GM19099 (cell line): ENCODE measurements around the gene ATP6V1B1.

Source experiments
- POLR2A ChIP-seq: IDR thresholded peaks from 3 replicates; pipeline ENCODE4 v1.6.1; 2011; ENCODE audit warnings: low read depth; ENCODE audit not compliant: insufficient read length; ENCODE audit errors: extremely low read depth

The ATP6V1B1 gene

DNA sequence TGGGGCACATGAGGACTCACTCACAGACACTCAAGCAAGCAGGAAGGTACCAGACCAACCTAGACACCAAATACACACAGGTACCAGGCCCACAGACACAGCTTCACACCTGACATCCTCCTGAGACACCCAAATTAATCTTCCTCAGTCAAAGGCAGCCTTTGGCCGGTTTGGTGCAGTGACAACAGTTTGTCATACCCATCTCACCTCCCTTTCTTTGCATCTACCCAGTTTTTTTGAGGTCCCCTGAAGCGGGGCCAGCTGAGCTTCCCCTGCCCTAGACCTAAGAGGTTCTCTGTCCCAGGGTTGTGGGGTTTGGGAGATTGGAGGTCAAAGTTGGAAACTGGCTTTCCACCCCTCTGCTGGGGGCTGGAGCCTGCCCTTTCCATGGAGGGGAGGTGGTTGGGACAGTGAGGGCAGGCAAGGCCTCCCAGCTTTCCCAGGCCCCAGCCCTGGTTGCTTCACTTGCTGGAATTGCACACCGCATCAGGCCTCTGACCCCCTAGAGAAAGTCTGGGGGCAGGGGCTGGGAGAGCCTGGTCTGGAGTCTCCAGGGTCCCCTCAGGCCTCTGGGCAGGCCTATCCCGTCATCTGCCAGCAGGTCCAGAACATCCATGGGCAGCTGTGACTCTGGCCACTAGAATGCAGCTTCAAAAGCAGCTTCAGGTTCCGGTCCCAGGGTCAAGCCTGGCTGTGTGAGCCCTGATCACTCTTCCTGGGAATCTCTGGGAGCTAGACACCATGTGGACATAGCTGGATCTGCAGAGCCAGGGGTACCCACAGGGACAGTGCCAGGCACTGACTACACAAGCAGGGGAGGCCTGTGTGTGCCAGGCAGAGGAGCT, 71.5 kb downstream of the ATP6V1B1 start:
- no peak for TF ChIP-seq POLR2A

GRCh38 chr2:71008342-71008741, 72.6 kb downstream of the ATP6V1B1 start:
- no peak for TF ChIP-seq POLR2A
